RWPE1 (cell line): ENCODE results near the gene FMN2.

Experiments
- CTCF ChIA-PET: fragments of 350-600 bp; sonication (Branson Sonifier 250); formaldehyde crosslinking; extraction: SDS; loops from one replicate; lab custom pipeline; 2021; lab: Yijun Ruan, JAX
- POLR2A ChIA-PET: fragments of 400-600 bp; formaldehyde crosslinking; extraction: SDS; loops from one replicate; lab custom pipeline; 2020; ENCODE audit warnings: antibody characterized with exemption; ENCODE audit not compliant: low non-redundant PET; lab: Yijun Ruan, JAX
- DNase-seq: peaks from one replicate; pipeline ENCODE4 v3.0.0; 2012; ENCODE audit warnings: low spot score
- H3K27ac ChIP-seq: fragments of 450-650 bp; 2 replicates; pipeline ENCODE4 v1.5.1; 2017
- CTCF ChIP-seq: fragments of 450-650 bp; conservative IDR thresholded peaks from 2 replicates; pipeline ENCODE4 v1.5.1; 2017; ENCODE audit warnings: low read depth, mild to moderate bottlenecking

The FMN2 gene

GRCh38 chr1:240244968-240245628 lies 153.4 kb downstream of the FMN2 start:
- H3K27ac ChIP-seq = no peak overlapping the region

GRCh38 chr1:240245629-240246020 lies 153.9 kb downstream of the FMN2 start:
- DNase-seq = no peak
- H3K27ac ChIP-seq = no peak overlapping the region
- POLR2A ChIA-PET = no interaction called here
- CTCF ChIA-PET = no interaction called here
- no peak for TF ChIP-seq CTCF

More at GRCh38 chr1:240244968-240245628, 153.4 kb downstream of the FMN2 start:
- no peak for TF ChIP-seq CTCF
- ChIA-PET POLR2A (no interaction called here), CTCF (interaction anchor here (0.6 kb wide), 1 partner anchor 1293 kb away, joined by 3 read pairs; no protein-coding TSS in a partner anchor)
- DNase-seq = no peak

- POLR2A ChIA-PET = no interaction called here
- no peak overlapping the region for H3K27ac ChIP-seq
- TF ChIP-seq CTCF = no peak
- DNase-seq = no peak
- CTCF ChIA-PET = no interaction called here
Measured at GRCh38 chr1:240247899-240248298, 156.2 kb downstream of the FMN2 start.

- no peak for DNase-seq
- POLR2A ChIA-PET = no interaction called here
- CTCF ChIA-PET = no interaction called here
- TF ChIP-seq CTCF = no peak
- no peak overlapping the region for H3K27ac ChIP-seq
Measured at GRCh38 chr1:240254006-240254405, 162.3 kb downstream of the FMN2 start.

DNA sequence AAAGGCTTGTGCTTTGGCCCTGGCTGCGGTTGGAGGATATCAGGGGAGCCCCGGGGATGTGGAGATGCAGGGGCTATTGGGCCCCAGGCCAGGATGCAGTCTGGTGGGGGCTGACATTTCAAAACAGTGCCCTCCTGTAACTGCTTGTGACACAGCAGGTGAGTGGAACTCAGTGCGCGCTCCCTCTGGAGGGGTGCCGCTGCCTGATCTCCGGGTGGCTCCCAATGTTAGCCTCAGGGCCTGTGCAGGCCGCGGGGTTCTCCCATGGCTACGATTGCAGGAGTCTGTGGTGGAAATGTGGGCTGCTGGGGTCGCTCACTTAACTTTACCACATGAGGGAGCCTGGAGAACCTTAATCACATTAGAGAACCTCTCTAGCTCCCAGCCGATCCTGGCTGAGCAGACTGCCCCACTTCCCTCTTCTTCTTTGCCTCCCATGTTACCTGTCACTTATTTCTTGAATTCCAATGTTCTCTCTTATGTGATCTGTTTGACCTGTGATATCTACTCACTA lies 163.2 kb downstream of the FMN2 start:
- TF ChIP-seq CTCF = no peak
- DNase-seq = no peak
- ChIA-PET CTCF (interaction anchor here (0.5 kb wide), 1 partner anchor 66 kb away, joined by 4 read pairs; no protein-coding TSS in a partner anchor), POLR2A (no interaction called here)
- H3K27ac ChIP-seq = no peak overlapping the region

DNA sequence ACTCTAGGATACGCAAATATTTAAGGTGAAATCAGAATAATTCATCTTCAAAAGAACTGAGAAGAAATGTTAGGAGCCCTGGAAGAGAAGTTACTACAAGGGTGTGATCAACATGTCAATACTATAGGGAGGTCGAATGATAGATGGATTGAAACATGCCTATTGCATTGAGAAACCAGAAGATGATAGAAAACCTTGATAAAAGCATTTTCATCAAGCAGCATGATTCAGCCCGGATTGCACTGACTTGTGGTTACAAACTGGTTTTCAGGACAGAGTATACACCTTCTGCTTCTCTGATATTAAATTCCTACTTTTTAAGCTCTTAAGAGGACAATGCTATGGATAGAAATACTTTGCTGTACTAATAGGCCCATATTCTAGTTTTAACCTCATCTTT lies 164.2 kb downstream of the FMN2 start:
- ChIA-PET CTCF (no interaction called here), POLR2A (no interaction called here)

More for the DNA sequence above, 164.2 kb downstream of the FMN2 start:
- H3K27ac ChIP-seq = no peak overlapping the region
- DNase-seq = no peak
- TF ChIP-seq CTCF = no peak
